Activated naive CD4-positive, alpha-beta T cell treated with anti-CD3 and anti-CD28 coated beads, Interleukin-2, amount 10 ng/mL, durations not matched to agents 7 days and 5 days (primary cell): ENCODE measurements around the gene ZNF581.

ENCODE experiments used
- CTCF ChIA-PET: fragments of 350-600 bp; sonication (Branson Sonifier 250); formaldehyde crosslinking; loops from one replicate; lab custom pipeline; 2021; ENCODE audit warnings: antibody characterized with exemption; lab: Charles Lee
- DNase-seq: peaks from one replicate; pipeline ENCODE4 v3.0.0-alpha.2; 2020
- H3K27ac Mint-ChIP-seq: one replicate; pipeline ENCODE4 v1.8.0; 2021; ENCODE audit warnings: mild to moderate bottlenecking, moderate library complexity, mixed read lengths
- H3K27me3 Mint-ChIP-seq: one replicate; pipeline ENCODE4 v1.8.0; 2021; ENCODE audit warnings: mild to moderate bottlenecking, mixed read lengths
- H3K36me3 Mint-ChIP-seq: one replicate; pipeline ENCODE4 v1.8.0; 2021; ENCODE audit warnings: mixed read lengths
- H3K4me1 Mint-ChIP-seq: one replicate; pipeline ENCODE4 v1.8.0; 2021; ENCODE audit warnings: mixed read lengths
- H3K4me3 Mint-ChIP-seq: one replicate; pipeline ENCODE4 v1.8.0; 2021; ENCODE audit warnings: mild to moderate bottlenecking, moderate library complexity, mixed read lengths
- H3K9me3 Mint-ChIP-seq: one replicate; pipeline ENCODE4 v1.8.0; 2021; ENCODE audit warnings: mixed read lengths

Gene ZNF581

DNA sequence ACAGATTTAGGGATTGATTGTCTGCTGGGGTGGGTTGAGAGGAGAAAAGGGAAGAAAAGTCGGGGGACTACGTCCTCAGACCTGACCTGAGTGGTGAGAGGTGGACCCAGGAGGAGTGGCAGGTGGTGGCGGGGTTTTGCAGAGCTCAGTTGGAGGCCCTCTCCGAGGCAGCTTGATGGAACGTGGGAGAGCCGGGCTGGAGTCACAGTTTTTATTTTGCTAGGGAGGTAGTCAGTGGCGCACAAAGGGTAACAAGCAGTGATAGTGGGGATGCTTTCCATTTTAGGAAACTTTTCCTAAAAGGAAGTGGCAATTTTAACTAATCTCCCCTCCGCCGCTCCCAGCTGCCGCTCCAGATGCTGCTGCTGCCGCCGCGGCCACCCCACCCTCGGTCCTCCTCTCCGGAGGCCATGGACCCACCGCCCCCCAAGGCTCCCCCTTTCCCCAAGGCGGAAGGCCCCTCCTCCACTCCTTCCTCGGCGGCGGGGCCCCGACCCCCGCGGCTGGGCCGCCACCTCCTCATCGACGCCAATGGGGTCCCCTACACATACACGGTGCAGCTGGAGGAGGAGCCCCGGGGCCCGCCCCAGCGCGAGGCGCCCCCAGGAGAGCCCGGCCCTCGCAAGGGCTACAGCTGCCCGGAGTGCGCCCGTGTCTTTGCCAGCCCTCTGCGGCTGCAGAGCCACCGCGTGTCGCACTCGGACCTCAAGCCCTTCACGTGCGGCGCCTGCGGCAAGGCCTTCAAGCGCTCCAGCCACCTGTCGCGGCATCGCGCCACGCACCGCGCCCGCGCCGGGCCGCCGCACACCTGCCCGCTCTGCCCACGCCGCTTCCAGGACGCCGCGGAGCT, 1.1 kb upstream of the ZNF581 start:
- H3K4me1 Mint-ChIP-seq: peaks cover 70% of the 10 kb centered on the region
- DNase-seq: peak; percentile 39
- CTCF ChIA-PET: interaction anchor here (0.9 to 2.7 kb wide), 4 partner anchors 10 to 139 kb away, joined by 3 to 15 read pairs (median 3); no protein-coding TSS in a partner anchor
- no peaks in the 10 kb centered on the region for H3K9me3 Mint-ChIP-seq
- H3K4me3 Mint-ChIP-seq: peak overlapping the region; percentile 92
- peak overlapping the region; percentile 93 for H3K27ac Mint-ChIP-seq
- peaks cover 17% of the 10 kb centered on the region for H3K36me3 Mint-ChIP-seq
- H3K27me3 Mint-ChIP-seq: no peaks in the 10 kb centered on the region

- H3K36me3 Mint-ChIP-seq: peaks cover 11% of the 10 kb centered on the region
- peak overlapping the region; percentile 92 for H3K4me3 Mint-ChIP-seq
- peaks cover 67% of the 10 kb centered on the region for H3K4me1 Mint-ChIP-seq
- no peaks in the 10 kb centered on the region for H3K27me3 Mint-ChIP-seq
- H3K9me3 Mint-ChIP-seq: no peaks in the 10 kb centered on the region
- CTCF ChIA-PET: interaction anchor here (2.7 kb wide), 1 partner anchor 12 kb away, joined by 15 read pairs; no protein-coding TSS in a partner anchor
- no peak for DNase-seq
- H3K27ac Mint-ChIP-seq: peak overlapping the region; percentile 93
These were observed 383 bp downstream of the ZNF581 start for GRCh38 chr19:55643887-55644176.

GRCh38 chr19:55644191-55644833, 863 bp downstream of the ZNF581 start:
- Mint-ChIP-seq H3K4me1 (peaks cover 64% of the 10 kb centered on the region), H3K27ac (peak overlapping the region; percentile 93), H3K9me3 (no peaks in the 10 kb centered on the region), H3K36me3 (peaks cover 9% of the 10 kb centered on the region), H3K4me3 (peak overlapping the region; percentile 92), H3K27me3 (no peaks in the 10 kb centered on the region)
- DNase-seq: no peak
- CTCF ChIA-PET: interaction anchor here (1.9 to 2.7 kb wide), 2 partner anchors 11 to 12 kb away, joined by 7 to 15 read pairs; no protein-coding TSS in a partner anchor

DNA sequence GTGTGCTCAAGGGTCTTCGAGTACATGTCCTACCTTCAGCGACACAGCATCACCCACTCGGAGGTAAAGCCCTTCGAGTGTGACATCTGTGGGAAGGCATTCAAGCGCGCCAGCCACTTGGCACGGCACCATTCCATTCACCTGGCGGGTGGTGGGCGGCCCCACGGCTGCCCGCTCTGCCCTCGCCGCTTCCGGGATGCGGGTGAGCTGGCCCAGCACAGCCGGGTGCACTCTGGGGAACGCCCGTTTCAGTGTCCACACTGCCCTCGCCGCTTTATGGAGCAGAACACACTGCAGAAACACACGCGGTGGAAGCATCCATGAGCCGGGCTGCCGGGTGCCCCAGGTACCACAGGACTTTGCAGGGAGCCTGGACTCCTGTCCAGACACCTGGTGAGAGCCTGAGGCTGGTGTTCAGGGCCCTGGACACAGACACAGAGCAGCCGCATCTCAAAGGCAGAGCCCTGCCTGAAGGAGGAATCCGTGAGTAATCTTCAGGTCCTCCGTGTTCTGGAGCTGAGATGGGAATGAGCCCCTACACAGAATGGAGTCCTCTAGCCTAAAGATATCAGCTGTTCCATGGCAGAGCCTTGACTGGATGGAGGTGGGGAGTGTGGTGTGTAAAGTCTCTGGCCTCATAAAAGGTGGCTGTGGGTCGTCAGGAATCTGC, 1.5 kb downstream of the ZNF581 start:
- no peaks in the 10 kb centered on the region for H3K9me3 Mint-ChIP-seq
- no peaks in the 10 kb centered on the region for H3K27me3 Mint-ChIP-seq
- peak overlapping the region; percentile 93 for H3K27ac Mint-ChIP-seq
- peaks cover 62% of the 10 kb centered on the region for H3K4me1 Mint-ChIP-seq
- CTCF ChIA-PET: interaction anchor here (1.6 to 1.9 kb wide), 2 partner anchors 9 to 12 kb away, joined by 4 to 7 read pairs; no protein-coding TSS in a partner anchor
- no peak for DNase-seq
- H3K4me3 Mint-ChIP-seq: peak overlapping the region; percentile 92
- H3K36me3 Mint-ChIP-seq: peaks cover 12% of the 10 kb centered on the region

DNA sequence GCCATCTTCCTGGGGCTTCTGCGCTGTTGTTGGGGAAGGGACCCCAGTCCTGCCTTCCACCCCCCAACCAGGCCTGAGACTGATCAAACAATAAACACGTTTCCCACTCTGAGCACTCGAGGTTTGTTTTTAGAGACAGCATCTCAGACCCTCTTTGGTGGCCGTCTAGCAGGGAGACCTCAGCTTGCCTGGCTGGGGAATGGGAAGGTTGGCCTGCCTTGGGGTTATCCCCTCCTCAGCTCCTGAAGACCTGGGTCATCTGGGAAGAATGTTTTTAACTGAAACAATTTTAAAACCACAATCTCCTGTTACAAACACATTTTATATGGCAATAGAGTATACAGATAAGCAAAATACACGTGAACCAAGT, 2.0 kb downstream of the ZNF581 start:
- Mint-ChIP-seq H3K36me3 (peaks cover 12% of the 10 kb centered on the region), H3K27me3 (no peaks in the 10 kb centered on the region), H3K27ac (peak overlapping the region; percentile 73), H3K9me3 (no peaks in the 10 kb centered on the region), H3K4me3 (peak overlapping the region; percentile 57), H3K4me1 (peaks cover 59% of the 10 kb centered on the region)
- CTCF ChIA-PET: interaction anchor here (1.6 to 1.9 kb wide), 2 partner anchors 9 to 13 kb away, joined by 4 to 7 read pairs; no protein-coding TSS in a partner anchor
- DNase-seq: no peak

DNA sequence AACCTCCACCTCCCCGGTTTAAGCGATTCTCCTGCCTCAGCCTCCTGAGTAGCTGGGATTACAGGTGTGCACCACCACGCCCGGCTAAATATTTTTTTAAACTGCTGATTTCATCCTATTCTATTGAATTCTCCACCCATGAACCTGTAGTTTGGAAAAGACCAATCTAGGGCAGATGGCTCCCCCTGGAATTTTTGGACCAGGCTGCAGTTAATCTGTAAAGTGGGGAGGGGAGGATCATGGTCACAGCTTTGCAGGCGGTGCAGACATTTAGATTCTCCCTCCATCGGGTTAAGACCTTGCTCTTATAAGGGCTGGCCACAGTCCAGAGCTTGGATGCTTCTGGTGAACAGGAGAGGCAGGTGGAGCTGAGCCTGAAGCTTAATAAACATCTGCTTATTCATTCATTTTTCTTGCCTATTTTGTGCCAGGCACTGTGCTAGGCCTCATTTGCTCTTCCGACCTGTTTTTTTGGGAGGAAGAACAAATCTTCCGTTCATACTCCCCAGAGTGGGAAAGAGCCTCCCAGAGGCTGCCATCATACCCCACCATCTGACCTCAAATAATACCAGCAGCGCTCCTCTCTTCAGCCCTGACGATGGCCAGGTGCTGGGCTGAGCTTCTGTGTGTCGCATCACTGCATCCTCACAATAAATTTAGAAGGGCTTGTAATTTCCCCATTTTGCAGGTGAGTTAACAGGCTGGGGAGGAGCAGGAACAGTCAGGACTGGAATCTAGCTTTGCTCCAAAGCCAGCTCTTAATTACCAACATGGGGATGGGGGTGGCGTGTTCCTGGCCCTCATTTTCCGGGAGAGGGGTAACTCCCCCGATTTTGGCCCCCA, 3.7 kb downstream of the ZNF581 start:
- H3K36me3 Mint-ChIP-seq: peaks cover 12% of the 10 kb centered on the region
- DNase-seq: no peak
- H3K4me1 Mint-ChIP-seq: peaks cover 57% of the 10 kb centered on the region
- CTCF ChIA-PET: interaction anchor here (0.9 to 2.2 kb wide), 3 partner anchors 14 to 25 kb away, joined by 3 to 10 read pairs (median 3); no protein-coding TSS in a partner anchor
- no peaks in the 10 kb centered on the region for H3K9me3 Mint-ChIP-seq
- peak overlapping the region; percentile 60 for H3K27ac Mint-ChIP-seq
- H3K27me3 Mint-ChIP-seq: no peaks in the 10 kb centered on the region
- peak overlapping the region; percentile 77 for H3K4me3 Mint-ChIP-seq

GRCh38 chr19:55647732-55648584, 4.5 kb downstream of the ZNF581 start, which contains the start of gene CCDC106:
Gene CCDC106 (plus strand): TSS chr19:55648212. CDS start chr19:55649047, 835 bp downstream.
- CTCF ChIA-PET: interaction anchor here (0.9 to 2.2 kb wide), 2 partner anchors 15 to 17 kb away, joined by 3 to 10 read pairs; no protein-coding TSS in a partner anchor
- Mint-ChIP-seq H3K27me3 (no peaks in the 10 kb centered on the region), H3K9me3 (no peaks in the 10 kb centered on the region), H3K4me1 (peaks cover 56% of the 10 kb centered on the region), H3K4me3 (peak within 1 kb of the TSS; percentile 77), H3K27ac (peak within 1 kb of the TSS; percentile 77), H3K36me3 (peaks cover 12% of the 10 kb centered on the region)
- DNase-seq: peak; percentile 60

DNA sequence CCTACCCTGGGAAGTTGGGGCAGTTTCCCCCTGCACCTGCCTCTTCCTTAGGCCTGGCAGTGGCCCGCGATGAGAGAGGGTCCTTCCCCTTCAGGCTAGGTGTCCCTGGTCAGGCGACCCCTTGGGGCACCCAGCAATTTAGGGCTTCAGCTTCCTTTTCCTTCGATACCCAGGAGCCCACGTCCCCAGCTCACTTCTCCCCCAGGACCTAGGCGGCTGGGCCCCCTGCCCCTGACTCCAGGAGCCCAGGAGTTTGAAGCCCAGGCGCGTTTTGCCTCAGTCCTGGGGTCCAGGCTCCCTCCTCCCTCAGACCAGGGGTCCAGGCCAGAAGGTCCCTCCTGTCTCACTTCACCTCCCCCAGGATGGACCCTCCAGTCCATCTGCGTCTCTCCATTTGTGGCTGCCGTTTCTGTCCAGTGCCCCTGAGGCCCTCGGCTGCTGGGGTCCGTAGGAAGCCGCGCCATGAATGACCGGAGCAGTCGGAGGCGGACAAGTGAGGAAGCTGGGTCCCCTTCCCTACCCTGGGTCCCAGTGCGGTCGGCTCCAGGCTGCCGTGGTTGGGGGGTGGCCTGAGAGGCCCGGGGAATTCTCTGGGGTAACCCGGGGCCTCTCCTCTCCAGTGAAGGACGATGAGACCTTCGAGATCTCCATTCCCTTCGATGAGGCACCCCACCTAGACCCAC, 5.3 kb downstream of the ZNF581 start:
- Mint-ChIP-seq H3K9me3 (no peaks in the 10 kb centered on the region), H3K27me3 (peaks cover 2% of the 10 kb centered on the region), H3K36me3 (peaks cover 10% of the 10 kb centered on the region), H3K4me1 (peaks cover 54% of the 10 kb centered on the region), H3K4me3 (peak overlapping the region; percentile 73), H3K27ac (peak overlapping the region; percentile 67)
- CTCF ChIA-PET: interaction anchor here (1.0 to 2.2 kb wide), 3 partner anchors 11 to 16 kb away, joined by 3 to 10 read pairs (median 4); no protein-coding TSS in a partner anchor
- DNase-seq: no peak

DNA sequence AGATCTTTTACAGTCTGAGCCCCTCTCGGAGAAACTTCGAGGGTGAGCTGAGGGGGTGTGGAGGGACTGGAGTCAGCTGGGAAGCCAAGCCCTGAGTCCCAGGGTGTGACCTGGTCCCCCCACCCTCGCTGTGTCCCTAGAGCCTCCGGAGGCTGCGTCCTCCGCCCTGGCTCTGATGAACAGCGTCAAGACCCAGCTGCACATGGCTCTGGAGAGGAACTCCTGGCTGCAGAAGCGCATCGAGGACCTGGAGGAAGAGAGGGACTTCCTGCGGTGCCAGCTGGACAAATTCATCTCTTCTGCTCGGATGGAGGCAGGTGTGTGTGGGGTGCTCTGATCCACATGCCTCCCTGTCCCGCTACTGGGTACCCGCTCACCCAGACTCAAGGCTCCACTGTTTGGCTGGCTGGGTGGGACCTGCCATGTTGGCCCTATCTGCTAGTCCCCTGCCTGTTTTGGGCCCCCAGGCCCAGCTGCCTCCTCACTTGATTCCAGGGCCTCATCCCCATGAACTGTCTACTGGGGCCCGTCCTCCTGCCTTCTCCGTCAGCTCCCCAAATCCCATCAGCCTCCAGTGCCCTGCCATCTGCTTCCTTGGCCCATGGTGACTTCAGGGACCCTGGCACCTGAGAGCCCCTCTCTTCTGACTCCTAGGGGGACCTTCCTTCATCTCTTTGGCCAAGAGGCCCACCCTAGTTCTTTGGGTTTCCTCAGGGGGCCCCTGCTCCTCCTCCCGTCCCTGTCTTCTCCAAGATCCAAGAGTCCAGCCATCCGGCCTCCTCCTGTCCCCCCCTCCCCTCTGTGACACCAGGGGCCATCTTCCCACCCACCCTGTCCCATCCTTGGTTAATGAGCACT, 6.0 kb downstream of the ZNF581 start:
- CTCF ChIA-PET: interaction anchor here (1.0 to 1.1 kb wide), 2 partner anchors 12 to 17 kb away, joined by 3 to 4 read pairs; no protein-coding TSS in a partner anchor
- peak overlapping the region; percentile 19 for H3K27ac Mint-ChIP-seq
- H3K27me3 Mint-ChIP-seq: peaks cover 4% of the 10 kb centered on the region
- no peak for DNase-seq
- H3K4me1 Mint-ChIP-seq: peaks cover 47% of the 10 kb centered on the region
- peak overlapping the region; percentile 73 for H3K4me3 Mint-ChIP-seq
- no peaks in the 10 kb centered on the region for H3K9me3 Mint-ChIP-seq
- H3K36me3 Mint-ChIP-seq: peaks cover 8% of the 10 kb centered on the region

DNA sequence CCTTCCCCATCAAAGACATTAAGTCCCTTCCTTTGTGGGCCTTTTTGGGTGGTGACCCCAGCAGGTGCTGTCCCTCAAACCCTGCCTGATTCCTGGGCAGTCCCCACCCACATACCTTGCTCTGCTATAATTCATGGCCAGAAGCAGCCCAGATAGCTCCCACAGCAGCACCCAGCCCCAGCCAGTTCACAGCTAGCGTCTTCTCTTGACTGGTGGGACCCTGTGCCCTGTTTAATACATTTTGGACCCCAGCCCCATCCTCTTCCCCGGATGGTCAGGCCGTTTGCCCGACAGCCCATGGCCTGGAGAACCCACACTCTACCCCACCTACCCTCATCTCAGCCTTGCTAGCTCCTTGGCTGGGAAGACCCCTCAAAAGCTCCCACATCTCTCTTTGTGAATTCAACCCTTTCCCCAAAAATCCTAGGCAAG, 6.7 kb downstream of the ZNF581 start:
- Mint-ChIP-seq H3K9me3 (no peaks in the 10 kb centered on the region), H3K27ac (no peak overlapping the region), H3K4me1 (peaks cover 42% of the 10 kb centered on the region), H3K4me3 (peak overlapping the region; percentile 43), H3K36me3 (peaks cover 8% of the 10 kb centered on the region), H3K27me3 (peaks cover 4% of the 10 kb centered on the region)
- no peak for DNase-seq
- CTCF ChIA-PET: interaction anchor here (1.0 to 1.1 kb wide), 2 partner anchors 12 to 18 kb away, joined by 3 to 4 read pairs; no protein-coding TSS in a partner anchor

DNA sequence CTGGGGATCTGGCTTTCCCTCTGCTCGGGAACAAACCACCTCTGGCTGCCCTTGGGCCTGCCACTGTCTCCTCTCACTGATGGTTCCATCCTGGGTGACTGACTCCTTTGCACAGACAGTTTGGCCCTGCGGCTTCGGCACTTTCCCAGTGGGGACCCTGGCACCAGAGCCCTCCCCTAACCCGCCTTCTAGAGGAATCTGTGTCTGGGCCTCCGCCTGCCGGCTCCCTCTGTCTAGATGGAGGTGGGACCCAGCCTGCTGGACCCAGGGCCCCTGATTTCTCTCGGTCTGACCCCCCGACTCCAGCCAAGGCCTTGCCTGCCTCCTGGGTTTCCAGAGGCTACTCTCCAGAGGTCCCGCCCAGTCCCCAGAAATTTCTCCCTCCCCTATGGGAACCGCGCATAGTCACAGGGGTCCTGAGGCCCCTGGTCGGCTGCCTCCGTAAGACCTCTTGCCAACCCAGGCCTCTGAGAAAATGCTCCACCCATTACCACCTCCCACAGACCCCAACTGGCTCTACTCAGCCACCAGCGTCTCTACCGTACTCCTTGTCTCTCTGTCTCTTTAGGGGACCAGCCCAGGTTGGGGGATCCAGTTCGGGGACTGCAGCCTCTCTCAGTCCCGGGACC, 7.3 kb downstream of the ZNF581 start:
- Mint-ChIP-seq H3K4me3 (peak overlapping the region; percentile 44), H3K27me3 (peaks cover 4% of the 10 kb centered on the region)

More for the DNA sequence above, 7.3 kb downstream of the ZNF581 start:
- Mint-ChIP-seq H3K36me3 (peaks cover 11% of the 10 kb centered on the region), H3K4me1 (peaks cover 38% of the 10 kb centered on the region), H3K9me3 (no peaks in the 10 kb centered on the region), H3K27ac (peak overlapping the region; percentile 64)
- CTCF ChIA-PET: no interaction called here
- no peak for DNase-seq
